ENCODE measurements around the gene UGGT1.

UGGT1 gene, protein sequence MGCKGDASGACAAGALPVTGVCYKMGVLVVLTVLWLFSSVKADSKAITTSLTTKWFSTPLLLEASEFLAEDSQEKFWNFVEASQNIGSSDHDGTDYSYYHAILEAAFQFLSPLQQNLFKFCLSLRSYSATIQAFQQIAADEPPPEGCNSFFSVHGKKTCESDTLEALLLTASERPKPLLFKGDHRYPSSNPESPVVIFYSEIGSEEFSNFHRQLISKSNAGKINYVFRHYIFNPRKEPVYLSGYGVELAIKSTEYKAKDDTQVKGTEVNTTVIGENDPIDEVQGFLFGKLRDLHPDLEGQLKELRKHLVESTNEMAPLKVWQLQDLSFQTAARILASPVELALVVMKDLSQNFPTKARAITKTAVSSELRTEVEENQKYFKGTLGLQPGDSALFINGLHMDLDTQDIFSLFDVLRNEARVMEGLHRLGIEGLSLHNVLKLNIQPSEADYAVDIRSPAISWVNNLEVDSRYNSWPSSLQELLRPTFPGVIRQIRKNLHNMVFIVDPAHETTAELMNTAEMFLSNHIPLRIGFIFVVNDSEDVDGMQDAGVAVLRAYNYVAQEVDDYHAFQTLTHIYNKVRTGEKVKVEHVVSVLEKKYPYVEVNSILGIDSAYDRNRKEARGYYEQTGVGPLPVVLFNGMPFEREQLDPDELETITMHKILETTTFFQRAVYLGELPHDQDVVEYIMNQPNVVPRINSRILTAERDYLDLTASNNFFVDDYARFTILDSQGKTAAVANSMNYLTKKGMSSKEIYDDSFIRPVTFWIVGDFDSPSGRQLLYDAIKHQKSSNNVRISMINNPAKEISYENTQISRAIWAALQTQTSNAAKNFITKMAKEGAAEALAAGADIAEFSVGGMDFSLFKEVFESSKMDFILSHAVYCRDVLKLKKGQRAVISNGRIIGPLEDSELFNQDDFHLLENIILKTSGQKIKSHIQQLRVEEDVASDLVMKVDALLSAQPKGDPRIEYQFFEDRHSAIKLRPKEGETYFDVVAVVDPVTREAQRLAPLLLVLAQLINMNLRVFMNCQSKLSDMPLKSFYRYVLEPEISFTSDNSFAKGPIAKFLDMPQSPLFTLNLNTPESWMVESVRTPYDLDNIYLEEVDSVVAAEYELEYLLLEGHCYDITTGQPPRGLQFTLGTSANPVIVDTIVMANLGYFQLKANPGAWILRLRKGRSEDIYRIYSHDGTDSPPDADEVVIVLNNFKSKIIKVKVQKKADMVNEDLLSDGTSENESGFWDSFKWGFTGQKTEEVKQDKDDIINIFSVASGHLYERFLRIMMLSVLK (N-terminal part only)

DNA sequence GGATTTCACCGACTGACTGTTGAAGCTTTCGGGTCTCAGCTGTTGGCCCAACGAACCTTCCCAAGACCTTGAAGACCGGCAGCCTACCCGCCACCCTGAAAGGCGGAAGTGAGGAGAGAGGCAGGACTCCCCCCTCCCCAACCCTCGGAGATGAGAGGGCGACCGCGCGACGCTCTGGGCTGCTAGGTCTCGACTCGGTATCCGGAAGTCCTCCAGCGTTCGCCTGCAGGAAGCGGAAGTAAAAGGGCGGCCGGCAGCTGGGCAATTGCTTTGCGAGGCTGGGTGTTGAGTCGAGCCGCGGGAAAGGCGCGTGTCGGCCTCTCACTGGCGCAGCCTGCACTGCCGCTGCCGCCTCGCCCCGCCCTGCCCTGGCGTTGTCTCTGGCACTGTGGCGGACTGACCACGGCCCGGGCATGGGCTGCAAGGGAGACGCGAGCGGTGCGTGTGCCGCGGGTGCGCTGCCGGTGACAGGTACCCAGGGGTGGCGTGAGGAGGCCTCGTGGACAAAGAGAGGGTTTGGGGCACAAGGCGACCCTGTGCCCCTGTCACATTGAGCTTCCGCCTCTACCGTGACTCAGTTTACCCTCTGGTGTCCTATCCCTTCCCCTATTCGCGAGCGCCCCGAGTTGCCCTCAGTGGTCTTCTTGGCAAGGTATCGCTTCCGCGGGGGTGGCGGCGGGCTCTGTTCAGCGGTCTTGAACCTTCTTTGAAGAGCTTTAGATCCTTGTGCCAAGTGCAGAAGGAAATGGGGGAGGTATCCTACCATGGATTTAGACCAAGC is at the start of gene UGGT1:
Gene UGGT1, plus strand, starts transcription at position 256 of the 781 bp plus-strand sequence. Its CDS starts 158 bp downstream, at position 414.
- DNase-seq, result peak; percentile 99

DNA sequence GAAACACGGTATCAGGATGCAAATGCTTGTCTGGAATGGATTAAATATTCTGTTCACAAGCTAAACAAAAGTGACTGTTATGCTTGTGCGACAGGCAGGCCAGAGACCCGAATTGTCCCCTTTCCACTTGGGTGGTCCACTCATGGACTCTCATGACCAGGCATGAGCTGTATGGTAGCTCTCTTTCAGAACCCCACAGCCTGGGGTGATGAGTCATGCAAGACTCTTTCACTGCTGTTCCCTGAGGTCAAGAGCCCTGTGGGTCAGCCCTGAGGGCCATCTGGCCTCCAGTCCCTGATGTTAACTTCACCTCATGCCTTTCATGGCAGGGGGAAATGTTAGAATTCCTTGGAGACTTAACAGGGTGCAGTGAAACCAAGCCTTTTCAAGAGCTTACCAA is 49.4 kb upstream of the UGGT1 start:
- no peak for DNase-seq

DNA sequence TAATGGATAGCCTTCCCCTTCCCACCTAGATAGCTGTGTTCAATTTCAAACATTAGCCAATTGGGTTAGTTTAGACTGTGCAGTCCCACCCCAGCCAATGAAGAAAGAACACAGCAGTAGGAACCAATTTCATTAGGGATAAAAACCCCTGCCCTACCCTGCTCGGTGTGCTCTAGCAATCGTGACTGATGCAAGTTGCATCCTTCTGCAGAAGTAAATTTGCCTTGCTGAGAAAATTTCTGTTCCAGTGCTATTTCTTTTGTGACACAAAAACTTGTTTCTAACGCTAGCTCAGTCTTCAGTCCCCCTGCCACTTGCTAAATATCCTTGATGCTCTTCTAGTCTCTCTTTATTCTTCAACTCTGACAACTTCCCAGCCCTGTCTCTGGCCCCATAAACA is 48.0 kb upstream of the UGGT1 start:
- DNase-seq, result no peak

DNA sequence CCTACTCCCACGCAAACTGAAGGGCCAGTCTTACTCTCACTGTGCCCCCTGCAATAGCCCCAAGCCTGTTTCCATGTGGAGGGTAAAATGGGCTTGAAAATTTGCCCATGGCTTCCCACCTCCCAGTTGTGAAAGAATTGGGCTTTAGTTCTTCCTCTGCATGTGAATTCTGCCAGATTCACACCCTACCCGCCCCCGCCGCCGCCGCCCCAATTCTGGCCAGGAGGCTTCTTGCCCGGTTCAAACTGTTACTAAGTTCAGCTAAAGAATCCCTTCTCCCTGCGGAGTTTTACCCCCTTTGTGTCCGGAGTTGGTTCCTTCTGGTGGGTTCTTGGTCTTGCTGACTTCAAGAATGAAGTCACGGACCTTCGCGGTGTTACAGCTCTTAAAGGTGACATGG is 37.7 kb upstream of the UGGT1 start:
- no peak for DNase-seq

DNA sequence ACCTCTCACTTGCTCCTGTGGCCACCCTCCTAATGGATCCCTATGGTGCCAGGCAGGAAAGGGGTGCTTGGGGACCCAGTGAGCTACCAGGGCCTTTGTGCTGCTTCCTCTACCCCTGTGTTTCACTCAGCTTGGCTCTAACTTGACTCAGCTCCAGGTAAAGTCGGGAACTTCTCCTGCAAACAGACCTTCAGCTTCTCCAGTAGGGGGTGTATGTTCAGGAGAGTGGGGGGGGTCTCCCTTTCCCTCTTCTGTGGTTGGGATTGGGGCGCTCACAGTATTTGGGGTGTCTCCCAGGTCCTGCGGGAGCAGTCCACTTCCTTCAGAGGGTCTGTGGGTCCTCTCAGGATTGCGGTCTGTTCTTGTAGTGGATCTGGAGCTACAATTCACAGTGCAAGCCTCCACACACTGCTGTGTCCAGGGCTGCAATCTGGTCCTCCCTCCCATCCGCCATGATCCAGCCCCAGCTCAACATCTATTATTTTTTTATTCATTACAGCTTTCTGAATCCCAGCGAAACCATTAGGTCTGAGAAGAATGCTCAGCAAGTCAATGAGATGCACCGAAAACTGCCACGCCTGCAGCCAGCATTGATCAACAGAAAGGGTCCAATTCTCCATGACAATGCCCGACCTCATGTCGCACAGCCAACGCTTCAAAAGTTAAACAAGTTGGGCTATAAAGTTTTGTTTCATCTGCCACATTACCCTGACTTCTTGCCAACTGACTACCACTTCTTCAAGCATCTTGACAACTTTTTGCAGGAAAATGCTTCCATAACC is 36.7 kb upstream of the UGGT1 start:
- DNase-seq, result no peak

DNA sequence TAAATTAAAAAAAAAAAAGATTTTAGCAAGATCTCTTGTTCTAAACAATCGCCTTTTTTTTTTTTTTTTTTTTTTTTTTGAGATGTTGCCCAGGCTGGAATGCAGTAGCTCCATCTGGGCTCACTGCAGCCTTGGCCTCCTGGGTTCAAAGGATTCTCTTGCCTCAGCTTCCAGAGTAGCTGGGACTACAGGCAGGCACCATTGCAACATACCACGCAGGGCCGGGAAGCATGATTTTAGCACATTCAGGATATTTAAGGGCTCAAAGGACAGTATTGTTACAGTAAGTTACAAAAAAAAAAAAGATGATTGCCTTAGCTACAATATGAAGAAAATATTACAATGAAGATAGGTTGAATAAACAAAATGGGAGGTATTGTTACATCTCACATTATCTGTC is 33.7 kb upstream of the UGGT1 start:
- DNase-seq, result no peak

DNA sequence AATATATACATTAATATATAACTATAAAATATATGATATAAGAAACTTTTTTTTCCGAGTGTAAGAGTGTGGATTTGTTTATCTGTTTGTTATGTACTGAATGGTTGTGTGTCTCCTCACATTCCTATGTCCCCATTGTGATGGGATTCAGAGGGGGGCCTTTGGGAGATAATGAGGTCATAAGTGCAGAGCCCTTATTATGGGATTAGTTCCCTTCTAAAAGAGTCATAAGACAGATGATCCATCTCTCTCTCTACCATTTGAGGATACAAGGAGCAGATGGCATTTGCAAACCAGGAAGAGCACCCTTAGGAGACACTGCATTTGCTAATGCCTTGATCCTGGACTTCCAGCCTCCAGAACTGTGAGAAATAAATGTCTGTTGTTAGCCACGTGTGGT is 32.9 kb upstream of the UGGT1 start:
- peak; percentile 98 for DNase-seq

DNA sequence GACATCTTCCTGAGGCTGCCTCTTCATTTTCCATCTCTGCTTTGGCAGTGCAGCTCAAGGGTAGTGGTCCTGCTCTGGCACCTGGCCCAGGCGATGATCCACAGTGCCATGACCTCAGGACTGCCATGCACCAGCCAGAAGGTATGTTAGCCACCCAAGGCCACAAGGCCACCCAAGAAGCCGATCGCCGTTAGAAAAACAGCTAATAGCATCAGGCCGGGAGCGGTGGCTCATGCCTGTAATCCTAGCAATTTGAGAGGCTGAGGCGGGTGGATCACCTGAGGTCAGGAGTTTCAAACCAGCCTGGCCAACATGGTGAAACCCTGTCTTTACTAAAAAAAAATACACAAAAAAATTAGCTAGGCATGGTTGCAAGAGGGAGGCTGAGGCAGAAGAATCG is 28.4 kb upstream of the UGGT1 start:
- DNase-seq, result peak; percentile 46

DNA sequence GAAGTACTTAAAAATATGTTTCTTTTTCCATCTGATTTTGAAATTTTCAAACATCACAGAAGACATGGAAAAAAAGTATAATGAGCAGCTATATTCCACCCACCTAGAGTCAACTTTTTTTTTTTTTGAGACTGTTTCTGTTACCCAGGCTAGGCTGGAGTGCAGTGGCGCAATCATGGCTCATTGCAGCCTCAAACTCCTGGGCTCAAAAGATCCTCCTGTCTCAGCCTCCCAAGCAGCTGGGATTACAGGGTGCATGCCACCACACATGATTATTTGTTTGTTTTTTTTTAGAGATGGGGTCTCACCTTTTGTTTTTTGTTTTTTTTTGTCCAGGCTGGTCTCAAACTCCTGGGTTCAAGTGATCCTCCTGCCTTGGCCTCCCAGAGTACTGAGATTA is 26.6 kb upstream of the UGGT1 start:
- no peak for DNase-seq

DNA sequence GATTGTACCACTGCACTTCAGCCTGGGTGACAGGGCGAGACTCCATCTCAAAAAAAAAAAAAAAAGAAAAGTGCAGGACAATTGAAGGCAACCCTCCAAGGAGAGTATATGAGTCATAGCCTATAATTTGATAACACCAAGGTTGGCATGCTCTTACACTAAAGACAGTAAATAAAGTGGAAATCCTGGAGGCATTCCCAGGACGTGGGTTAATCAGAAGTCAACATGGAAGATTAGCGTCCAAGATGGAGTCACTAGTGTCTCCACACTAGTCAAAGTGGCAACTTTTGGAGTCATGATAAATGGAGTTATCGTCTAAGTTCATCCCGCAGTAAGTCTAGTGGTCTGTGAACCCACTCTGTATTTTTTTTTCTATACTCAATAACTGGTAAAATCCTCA is 21.2 kb upstream of the UGGT1 start:
- DNase-seq, result no peak

DNA sequence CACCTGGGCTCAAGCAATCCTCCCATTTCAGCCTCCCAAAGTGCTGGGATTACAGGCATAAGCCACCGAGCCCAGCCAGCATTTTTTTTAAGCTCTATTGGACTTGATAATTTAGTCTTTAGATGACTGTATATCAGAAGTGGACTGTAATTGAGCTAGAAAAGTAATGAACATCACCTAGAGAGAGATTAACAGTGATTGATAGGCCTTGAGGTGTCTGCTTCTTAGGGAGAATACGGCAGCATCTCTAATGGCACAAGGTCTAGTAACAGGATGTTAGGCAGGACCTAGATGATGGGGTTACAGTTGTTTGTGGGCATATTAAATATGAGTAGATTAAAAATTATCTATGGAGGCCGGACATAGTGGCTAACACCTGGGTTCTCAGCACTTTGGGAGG is 17.7 kb upstream of the UGGT1 start:
- DNase-seq, result peak; percentile 36

DNA sequence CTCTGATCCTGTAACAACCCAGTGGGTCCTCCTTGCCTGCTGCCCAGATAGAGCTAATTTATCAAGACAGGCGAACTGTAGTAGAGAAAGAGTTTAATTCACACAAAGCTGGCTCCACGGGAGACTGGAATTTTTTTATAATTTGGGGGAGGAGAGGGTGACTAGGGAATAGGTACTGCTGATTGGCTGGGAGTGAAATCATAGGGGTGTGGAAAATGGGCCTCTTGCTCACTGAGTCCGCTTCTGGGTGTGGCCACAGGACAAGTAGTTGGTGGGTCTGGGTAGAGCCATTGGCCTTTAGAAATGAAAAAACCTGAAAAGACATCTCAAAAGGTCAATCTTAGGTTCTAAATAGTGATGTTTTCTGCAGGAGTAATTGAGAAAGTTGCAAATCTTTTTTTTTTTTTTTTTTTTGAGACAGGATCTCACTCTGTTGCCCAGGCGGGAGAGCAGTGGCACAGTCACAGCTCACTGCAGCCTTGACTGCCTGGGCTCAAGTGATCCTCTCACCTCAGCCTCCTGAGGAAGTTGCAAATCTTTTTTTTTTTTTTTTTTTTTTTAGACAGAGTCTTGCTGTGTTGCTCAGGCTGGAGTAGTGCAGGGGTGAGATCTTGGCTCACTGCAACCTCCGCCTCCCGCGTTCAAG is 14.4 kb upstream of the UGGT1 start:
- DNase-seq, result no peak

DNA sequence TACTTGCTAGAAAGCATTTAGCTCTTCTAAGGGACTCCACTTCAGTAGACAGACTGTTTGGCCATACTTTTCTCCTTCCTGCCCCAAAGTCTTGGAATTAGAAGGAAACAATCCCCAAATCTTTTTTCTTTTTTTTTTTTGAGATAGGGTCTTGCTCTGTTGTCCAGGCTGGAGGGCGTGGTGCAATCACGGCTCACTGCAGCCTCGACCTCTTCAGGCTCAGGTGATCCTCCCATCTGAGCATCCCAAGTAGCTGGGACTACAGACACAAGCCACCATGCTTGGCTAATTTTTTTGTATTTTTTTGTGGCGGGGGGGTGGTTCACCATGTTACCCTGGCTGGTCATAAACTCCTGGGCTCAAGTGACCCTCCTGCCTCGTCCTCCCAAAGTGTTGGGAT is 6.2 kb upstream of the UGGT1 start:
- DNase-seq, result no peak

DNA sequence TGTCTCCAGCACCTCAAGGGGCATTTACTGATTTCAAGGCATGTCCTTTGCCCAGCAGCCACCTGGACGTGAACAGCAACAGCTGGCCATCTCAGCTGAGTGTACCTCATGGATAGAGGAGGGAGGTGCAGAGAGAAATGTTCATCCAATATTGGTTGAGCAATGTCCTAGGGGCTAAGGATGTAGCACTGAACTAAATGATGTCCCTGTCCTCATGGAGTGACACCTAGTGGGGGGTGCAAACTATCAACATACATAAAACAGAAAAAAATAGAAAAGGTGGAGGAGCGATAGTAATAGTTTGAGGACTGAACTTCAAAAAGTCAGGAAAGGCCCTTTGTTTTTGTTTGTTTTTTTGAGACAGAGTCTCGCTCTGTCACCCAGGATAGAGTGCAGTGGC is 4.8 kb upstream of the UGGT1 start:
- peak; percentile 20 for DNase-seq

DNA sequence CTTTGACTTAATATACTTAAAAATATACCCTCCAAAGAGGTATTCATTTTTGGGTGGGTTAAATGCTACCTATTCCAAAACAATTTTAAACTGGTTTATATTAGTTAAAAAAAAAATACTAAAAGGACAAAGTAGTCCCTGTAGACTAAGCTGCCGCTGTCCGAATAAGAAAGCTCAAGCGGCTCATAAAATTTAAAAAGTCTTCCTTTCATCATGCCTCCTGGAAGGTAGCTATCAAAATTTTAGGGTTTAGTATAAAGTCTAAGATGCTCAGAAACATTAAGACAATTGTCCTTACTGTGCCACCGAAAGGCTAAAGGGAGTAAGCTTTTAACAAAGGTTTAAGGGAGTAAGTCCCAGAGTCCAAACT is 440 bp upstream of the UGGT1 start:
- no peak for DNase-seq

DNA sequence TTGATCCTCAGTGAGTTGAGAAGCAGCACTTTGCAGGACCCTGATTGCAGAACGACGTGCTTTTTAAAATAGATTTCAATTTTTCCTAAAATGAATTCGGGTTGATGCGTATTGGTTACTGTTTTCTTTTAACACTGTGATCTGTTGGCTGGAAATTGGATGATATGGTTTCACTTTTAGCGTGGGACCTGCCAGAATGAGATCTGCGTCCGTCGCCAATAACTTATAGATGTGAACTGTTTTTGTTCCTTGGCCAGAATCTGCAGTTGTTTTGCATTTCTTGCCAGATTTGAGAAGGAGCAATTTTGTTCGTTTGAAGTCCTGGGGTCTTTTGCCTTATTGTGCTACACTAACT is 703 bp downstream of the UGGT1 start:
- DNase-seq, result no peak

DNA sequence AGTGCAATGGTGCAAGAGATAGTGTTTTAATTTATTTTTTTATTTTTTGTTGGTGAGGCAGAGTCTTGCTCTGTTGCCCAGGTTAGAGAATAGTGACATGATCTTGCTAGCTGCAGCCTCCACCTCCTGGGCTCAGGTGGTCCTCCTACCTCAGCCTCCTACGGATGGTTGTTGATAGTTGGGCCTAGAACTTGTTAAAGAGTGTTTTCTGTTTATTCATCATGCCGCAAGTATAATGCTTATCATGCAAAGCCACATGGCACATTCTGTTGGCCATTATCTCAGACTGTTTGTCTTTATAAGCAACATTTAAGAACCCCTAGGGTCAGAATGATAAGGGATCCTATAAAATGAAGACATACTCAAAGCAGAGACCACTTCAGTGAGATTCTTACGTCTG is 1.7 kb downstream of the UGGT1 start:
- DNase-seq, result no peak

DNA sequence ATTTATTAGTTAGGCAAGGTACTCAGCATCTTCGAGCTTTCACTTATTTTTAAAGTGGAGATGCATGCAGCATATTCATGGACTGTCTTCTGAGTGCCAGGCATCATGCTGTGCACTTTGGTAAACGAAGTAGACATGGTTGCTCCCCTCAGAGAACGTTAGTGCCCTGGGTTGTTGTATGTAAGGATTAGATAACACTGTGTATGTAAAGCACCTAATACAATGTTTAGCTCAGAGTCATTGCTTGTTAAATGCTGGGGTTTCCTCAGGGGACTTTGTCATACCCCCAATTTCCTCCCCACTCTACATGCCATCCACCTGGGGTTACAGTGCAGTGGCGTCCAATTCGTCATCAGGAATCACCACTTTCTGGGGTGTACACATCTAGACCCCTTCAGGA is 2.8 kb downstream of the UGGT1 start:
- no peak for DNase-seq

DNA sequence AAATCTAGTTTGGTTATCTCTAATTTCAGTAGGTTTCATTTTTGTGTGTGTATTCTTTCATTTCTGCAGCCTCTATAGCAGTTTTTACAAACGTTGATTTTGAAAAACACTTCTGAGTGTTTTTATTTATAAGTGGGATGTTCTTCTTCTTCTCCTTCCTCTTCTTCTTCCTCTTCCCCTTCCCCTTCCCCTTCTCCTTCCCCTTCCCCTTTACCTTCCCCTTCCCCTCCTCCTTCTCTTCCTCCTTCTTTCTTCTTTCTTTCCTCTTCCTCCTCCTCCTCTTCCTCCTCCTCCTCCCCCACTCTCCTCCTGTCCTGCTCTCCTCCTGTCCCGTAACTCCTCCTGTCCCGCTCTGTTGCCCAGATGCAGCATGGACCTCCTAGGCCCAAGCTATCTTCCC is 4.2 kb downstream of the UGGT1 start:
- no peak for DNase-seq

DNA sequence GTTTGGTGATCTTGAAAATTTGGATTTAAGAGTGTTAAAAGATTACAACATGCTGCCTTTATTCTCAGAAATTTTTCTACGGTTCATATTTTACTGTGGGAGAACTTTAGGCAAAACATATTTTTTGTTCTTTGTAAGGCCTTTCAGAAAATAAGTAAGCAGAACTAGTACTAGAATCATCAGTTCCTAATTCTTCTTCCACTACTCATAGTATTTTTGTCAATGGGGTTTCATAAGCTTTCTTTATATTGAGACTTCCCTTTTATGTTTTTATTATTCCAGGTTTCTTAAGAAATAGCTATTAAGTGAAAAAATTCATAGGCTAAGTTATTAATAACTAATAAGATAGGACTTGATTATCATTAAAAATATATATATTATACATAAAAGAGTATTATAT is 12.4 kb downstream of the UGGT1 start:
- no peak for DNase-seq

DNA sequence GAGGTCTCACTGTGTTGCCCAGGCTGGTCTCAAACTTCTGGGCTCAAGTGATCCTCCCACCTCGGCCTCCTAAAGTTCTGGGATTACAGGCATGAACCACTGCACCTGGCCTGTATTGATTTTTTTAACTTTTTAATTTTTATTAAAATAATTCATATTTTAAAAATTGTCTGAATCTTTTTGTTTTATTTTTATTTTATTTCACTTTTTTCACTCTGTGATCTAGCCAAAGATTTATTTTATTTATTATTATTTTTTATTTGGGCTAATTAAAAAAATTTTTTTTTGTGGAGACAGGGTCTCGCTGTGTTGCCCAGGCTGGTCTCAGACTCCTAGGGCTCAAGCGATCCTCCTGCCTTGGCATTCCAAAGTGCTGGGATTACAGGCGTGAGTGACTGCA is 14.1 kb downstream of the UGGT1 start:
- no peak for DNase-seq

Measured in NCI-H82 (cell line).